ENCODE data around the gene GTPBP8. TPM values are rescaled to one million over a fixed set of nuclear protein-coding genes. Genes with fewer than 3 reads are reported as not detected.

The GTPBP8 gene
- total RNA-seq, 1 experiment from 2014 or later: 29.8 TPM

DNA sequence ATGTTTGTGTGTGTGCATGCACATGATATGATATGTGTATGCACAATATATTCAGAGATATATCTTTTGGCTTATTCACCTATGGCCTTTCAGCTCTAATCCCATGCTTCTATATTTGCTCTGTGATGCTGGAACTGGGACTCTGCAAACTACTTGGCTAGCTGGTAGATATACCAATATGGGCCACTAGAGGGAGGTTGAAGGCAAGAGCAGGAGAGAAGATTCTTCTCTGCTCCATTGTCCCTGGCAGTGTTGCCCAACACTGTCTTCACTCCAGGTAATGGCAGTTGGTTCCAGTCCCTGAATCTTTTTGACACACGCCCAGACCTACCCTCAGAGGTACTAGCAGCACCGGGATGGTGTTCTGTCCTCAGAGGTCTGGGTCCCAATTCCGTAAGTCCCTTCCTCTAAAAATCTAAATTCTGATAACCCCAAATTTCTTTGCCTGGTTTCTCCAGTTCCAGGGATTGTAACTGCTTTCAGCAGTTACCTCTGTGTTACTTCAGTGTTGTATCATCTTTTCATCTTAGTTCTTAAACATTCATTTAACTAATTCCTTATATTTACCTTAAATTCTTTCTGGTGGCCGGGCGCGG lies 44.7 kb downstream of the GTPBP8 start:
- Histone ChIP-seq H3T11ph (ENCODE audit: low read length) (no peak overlapping the region), H3K4me1 (ENCODE audit: insufficient read depth, low read length) (no peaks in the 10 kb centered on the region), H4K5ac (ENCODE audit: insufficient read length, low read depth, low read length) (no peak overlapping the region), H3K4ac (ENCODE audit: low read depth, low read length) (no peak overlapping the region), H2AK5ac (ENCODE audit: insufficient read length, low read length) (no peak overlapping the region), H3K27me3 (ENCODE audit: insufficient read depth, low read length) (no peaks in the 10 kb centered on the region), H3K79me2 (ENCODE audit: insufficient read depth, low read length) (no peaks in the 10 kb centered on the region; the same call in 1 of the 2 replicates), H4K20me1 (ENCODE audit: control insufficient read depth, insufficient read depth, insufficient read length) (no peaks in the 10 kb centered on the region), H3K9me3 (ENCODE audit: control insufficient read depth, low read depth, low read length) (no peaks in the 10 kb centered on the region), H2AFZ (ENCODE audit: low read length) (no peak overlapping the region), H2BK120ac (ENCODE audit: low read depth, low read length, poor library complexity, severe bottlenecking) (no peak overlapping the region), H2BK5ac (ENCODE audit: insufficient read length, low read length) (no peak overlapping the region), H3K23me2 (ENCODE audit: insufficient read length, low read depth, low read length, poor library complexity, severe bottlenecking) (no peaks in the 10 kb centered on the region), H4K91ac (ENCODE audit: insufficient read length, low read depth, low read length) (no peak overlapping the region), H2BK12ac (ENCODE audit: insufficient read length, low read depth, low read length) (no peak overlapping the region), H3K56ac (ENCODE audit: insufficient read length, low read depth, low read length) (no peak overlapping the region), H2BK20ac (ENCODE audit: low read depth, low read length, poor library complexity, severe bottlenecking) (no peak overlapping the region), H3K14ac (ENCODE audit: insufficient read depth, low read length) (no peak overlapping the region), H4K8ac (replicated peaks; ENCODE audit: insufficient read length, low read depth, low read length) (no peak overlapping the region), H3K79me1 (ENCODE audit: insufficient read depth, low read depth, low read length, poor library complexity, severe bottlenecking) (no peaks in the 10 kb centered on the region), H2BK15ac (ENCODE audit: low read depth, low read length) (no peak overlapping the region), H3K9ac (ENCODE audit: extremely low read depth, insufficient read length, low read length) (no peak overlapping the region), H3K4me2 (ENCODE audit: insufficient read depth, insufficient read length, low read length) (no peak overlapping the region), H3K18ac (ENCODE audit: insufficient read length, low read depth, low read length) (no peak overlapping the region), H3K23ac (ENCODE audit: insufficient read length, low read depth, low read length) (no peak overlapping the region), H3K27ac (ENCODE audit: insufficient read length, low read depth, low read length) (no peak overlapping the region)
- Mint-ChIP-seq H3K27me3 (ENCODE audit: low read depth) (no peaks in the 10 kb centered on the region), H3K27ac (no peak overlapping the region), H3K4me1 (peaks cover 5 to 10% of the 10 kb centered on the region in 2 experiments), H3K9me3 (no peaks in the 10 kb centered on the region), H3K4me3 (no peak overlapping the region), H3K36me3 (ENCODE audit: insufficient read depth in 1 of 3, low read depth in 3 of 3) (no peaks in the 10 kb centered on the region)
- TF ChIP-seq, protein P1, sequence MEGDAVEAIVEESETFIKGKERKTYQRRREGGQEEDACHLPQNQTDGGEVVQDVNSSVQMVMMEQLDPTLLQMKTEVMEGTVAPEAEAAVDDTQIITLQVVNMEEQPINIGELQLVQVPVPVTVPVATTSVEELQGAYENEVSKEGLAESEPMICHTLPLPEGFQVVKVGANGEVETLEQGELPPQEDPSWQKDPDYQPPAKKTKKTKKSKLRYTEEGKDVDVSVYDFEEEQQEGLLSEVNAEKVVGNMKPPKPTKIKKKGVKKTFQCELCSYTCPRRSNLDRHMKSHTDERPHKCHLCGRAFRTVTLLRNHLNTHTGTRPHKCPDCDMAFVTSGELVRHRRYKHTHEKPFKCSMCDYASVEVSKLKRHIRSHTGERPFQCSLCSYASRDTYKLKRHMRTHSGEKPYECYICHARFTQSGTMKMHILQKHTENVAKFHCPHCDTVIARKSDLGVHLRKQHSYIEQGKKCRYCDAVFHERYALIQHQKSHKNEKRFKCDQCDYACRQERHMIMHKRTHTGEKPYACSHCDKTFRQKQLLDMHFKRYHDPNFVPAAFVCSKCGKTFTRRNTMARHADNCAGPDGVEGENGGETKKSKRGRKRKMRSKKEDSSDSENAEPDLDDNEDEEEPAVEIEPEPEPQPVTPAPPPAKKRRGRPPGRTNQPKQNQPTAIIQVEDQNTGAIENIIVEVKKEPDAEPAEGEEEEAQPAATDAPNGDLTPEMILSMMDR (conservative IDR thresholded peaks at IDR 0.05): peak; percentile 83
- no CpG with 5 or more reads among the region's 6 CpGs for WGBS (ENCODE audit: extremely low coverage, insufficient read length, low lambda C conversion rate)
- DNase-seq: peak; percentile 53

Measured in H9 (cell line).